SK-N-SH treated with all-trans-retinoic acid at 6 μM for 48 hours (cell line): ENCODE measurements around the gene RASSF1.

Source experiments
- ARNTL ChIP-seq: fragments of 450-650 bp; formaldehyde crosslinking; IDR thresholded peaks from 2 replicates; pipeline ENCODE4 v1.5.0; 2020; ENCODE audit warnings: low read depth, mild to moderate bottlenecking, moderate library complexity, borderline replicate concordance
- CSDC2 ChIP-seq: fragments of 250-450 bp; sonication (Bioruptor Pico); IDR thresholded peaks from 2 replicates; pipeline ENCODE4 v1.5.0; 2020; ENCODE audit warnings: mild to moderate bottlenecking, moderate library complexity
- ESRRG ChIP-seq: fragments of 250-450 bp; sonication (Bioruptor Pico); IDR thresholded peaks from 2 replicates; pipeline ENCODE4 v1.6.1; 2021; ENCODE audit warnings: mild to moderate bottlenecking
- OSR1 ChIP-seq: fragments of 250-450 bp; sonication (Bioruptor Pico); IDR thresholded peaks from 2 replicates; pipeline ENCODE4 v1.8.0; 2022; ENCODE audit warnings: moderate library complexity, mild to moderate bottlenecking, inconsistent platforms
- PATZ1 ChIP-seq: fragments of 250-450 bp; sonication (Bioruptor Pico); IDR thresholded peaks from 2 replicates; pipeline ENCODE4 v1.8.0; 2020; ENCODE audit warnings: mild to moderate bottlenecking, moderate library complexity, borderline replicate concordance
- SNAI2 ChIP-seq: fragments of 250-450 bp; sonication (Bioruptor Pico); IDR thresholded peaks from 2 replicates; pipeline ENCODE4 v1.5.0; 2020; ENCODE audit warnings: mild to moderate bottlenecking, moderate library complexity
- ZFP3 ChIP-seq: fragments of 250-450 bp; sonication (Bioruptor Pico); IDR thresholded peaks from 2 replicates; pipeline ENCODE4 v1.5.0; 2020; ENCODE audit warnings: mild to moderate bottlenecking, moderate library complexity
- ZFP30 ChIP-seq: fragments of 450-650 bp; formaldehyde crosslinking; IDR thresholded peaks from 2 replicates; pipeline ENCODE4 v1.5.0; 2022; ENCODE audit warnings: mild to moderate bottlenecking, moderate library complexity

DNA sequence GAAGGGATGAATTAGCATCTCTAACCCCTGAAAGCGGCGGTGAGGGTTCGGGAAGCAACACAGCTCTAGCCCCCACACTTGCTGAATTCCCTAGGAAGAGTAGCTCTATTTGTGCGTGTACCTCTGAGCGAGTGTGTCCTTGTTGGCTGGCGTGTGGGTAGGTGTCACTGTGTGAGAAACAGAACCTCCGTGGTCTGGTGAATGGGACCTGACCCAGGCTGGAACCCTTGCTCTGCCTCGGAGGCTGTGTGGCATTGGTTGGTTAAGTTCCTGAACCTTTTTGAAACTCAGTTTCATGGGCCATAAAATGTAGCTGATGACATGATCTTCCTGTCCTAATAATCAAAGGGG, 19.1 kb upstream of the RASSF1 start:
- TF ChIP-seq ZFP3 (CRISPR knock-in tag) (no peak), OSR1 (CRISPR knock-in tag) (no peak), ARNTL (no peak), PATZ1 (CRISPR knock-in tag) (no peak), ZFP30 (CRISPR knock-in tag) (no peak), ESRRG (CRISPR knock-in tag) (no peak), CSDC2 (CRISPR knock-in tag) (no peak), SNAI2 (no peak)
